SK-N-DZ (cell line): ENCODE measurements around the gene NFASC.

Experiments
- DNase-seq: peaks from one replicate; pipeline ENCODE4 v3.0.0-alpha.2; 2015; ENCODE audit warnings: low spot score

NFASC gene

DNA sequence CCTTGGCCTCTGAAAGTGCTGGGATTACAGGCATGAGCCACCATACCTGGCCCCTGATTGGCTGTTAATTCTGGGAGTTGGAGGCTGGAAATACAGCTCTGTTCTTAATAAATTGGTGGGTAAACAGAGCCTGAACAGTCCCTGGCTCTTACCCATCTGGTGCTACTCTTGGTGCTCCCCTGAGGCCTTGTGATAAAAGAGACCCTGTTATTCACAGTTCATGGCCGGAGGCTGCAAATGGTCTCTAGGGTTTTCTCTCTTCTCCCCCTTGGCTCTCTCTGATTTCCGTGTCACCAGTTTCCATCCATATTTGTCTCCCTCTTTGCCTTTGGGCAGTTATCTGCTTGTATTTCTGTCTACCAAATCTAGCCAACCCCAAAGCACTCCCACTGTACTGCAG lies 17.2 kb downstream of the NFASC start:
- no peak for DNase-seq

DNA sequence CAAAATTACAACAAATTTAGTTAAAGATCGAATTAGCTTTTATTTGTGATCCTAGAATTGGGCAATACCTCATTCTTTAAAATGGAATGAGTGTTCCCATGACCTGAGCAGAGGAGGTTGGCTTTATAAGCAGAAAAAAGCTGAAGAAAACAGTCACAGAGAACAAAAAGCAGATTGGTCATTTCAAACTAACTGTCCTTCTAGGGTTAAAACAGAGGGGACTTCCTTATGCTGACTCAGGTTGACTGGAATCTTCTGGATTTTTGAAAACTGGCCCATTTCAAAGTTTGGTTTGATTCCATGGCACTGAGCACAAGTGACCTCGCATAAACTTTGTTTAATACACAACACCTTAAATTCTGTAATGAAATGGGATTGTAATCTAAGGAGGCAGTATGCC lies 17.6 kb downstream of the NFASC start:
- no peak for DNase-seq

DNA sequence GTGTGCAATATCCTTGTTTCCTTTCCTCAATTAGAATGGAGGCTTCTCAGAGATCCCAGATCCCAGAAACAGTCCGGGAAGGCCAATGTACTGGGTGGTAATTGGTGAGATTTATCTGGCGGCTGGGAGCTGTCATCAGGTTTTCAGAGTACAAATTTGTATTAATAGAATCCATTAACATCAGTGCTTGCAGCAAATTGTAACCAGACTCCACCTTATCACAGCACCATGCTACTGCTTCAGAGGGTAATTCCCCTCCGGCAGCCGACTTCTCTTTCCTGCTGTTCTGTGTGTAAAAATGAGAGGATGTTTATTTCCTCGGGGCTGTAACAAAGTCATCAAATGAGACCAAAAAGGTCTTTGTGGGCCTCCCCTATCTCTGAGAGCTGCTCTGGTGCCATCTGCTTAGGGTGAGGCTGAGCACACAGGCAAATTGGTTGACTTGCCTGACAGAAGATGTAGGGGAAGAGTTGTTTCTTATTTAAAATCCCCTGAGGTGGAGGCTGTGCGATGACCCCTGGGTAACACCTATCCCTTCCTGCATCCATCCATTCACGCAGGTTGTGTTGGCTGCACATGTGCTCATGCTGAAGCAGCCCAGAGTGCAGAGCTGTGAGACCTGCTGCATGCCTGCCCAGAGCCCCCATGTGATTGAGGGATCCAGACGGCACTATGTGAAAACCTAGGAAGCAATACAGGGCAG lies 19.2 kb downstream of the NFASC start:
- DNase-seq: peak; percentile 83

DNA sequence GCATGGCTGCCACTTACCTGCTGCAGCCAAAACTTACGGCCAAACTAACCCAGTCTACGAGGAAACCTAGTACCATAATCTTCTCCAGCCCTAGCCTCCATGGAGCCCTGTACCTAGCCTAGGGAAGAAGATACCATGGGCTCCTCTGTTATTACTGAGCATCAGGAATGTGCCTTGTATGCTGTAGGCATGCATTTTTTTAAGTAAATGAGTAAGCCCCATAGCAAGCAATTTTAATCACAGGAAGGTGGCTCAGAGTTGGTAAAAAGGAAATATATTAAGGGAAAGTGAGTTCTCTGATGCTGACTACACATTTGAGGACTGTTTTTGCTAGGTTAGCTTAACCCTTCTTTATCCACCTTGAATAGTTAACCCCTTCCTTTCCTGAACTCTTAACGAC lies 21.2 kb downstream of the NFASC start:
- DNase-seq: no peak

DNA sequence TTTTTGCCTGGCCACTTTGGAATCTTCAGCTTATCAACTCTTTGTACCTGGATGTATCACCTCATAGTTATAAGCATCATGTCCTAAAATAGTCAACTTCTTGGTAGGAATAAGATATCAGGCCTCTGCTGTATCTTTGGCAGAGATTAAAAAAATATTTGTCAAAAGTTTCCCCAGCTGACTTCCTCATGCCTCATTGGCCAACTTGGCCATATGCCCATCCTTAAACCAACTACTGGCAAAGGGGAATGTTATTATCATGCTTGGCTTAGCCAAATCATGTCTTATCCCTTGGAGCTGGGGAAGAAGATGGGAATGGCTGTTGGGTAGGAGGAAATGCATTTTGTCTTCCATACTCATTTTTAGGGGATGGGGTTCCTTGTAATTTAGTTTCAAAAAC lies 23.4 kb downstream of the NFASC start:
- no peak for DNase-seq

DNA sequence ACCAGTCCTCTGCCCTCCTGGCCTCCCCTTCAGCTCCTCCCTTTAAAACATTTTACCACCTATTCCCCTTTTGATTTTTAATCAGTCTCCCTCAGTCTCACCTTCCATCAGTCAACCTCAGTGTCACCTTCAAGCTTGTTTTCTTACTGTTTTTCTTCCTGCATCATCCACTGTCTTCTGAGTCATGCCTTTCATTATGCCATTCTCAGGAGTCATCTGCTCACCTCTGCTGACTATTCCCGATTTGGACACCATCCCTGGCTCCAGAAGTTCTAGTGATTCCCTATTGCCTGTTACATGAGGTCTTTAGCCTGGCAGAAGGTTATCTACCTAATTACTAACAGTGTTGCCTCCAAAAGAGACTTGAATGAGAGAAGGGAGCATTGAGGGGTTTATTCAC lies 23.9 kb downstream of the NFASC start:
- no peak for DNase-seq

DNA sequence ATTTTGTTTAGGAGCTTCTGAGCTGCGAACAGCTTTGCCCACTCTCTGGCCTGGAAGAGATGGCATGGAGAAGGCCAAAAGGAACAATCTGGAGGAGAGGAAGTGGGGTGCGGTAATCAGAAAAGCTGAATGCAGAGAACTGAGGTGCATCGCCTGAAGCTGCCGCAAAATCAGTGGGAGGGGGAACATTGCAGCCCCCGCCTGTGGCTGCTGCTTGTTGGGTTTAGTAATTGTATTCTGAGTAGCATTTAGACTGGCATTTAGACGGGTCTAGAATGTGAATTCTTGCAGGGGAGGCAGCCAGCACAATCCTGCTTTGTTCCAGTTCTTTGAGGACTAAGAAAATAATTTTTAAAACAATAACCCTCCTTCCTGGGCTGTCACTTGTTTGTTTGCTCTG lies 25.4 kb downstream of the NFASC start:
- DNase-seq: no peak

DNA sequence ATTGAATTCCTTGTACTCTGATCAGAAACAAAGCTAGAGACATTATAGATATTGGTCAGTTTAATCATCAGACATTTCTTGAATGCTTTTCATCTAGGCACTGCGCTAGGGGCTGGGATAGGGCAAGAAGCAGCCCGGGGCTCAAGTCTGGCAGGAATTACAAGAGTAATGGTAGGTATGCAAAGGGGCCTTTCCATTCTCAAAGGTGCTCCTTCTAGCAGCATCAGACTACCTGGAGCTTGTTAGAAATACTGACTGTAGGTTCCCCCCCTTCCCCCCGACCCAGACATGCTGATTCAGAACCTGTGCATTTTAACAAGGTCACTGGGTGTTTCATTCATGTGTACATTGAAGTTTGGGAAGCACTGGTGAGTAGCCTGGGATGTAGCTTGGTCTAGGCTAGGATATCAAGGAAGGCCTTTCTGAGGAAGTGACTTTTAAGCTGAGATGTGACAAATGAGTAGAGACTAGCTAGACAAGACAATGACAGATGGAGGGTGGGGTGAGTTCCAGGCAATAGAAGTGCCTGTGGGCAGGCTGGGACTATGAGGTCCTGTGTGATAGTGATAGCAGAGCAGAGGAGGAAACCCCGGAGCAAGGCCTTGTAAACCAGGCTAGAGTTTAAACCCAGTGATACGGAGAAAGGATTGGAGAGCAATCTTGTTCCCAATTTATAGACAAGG lies 26.3 kb downstream of the NFASC start:
- DNase-seq: no peak

DNA sequence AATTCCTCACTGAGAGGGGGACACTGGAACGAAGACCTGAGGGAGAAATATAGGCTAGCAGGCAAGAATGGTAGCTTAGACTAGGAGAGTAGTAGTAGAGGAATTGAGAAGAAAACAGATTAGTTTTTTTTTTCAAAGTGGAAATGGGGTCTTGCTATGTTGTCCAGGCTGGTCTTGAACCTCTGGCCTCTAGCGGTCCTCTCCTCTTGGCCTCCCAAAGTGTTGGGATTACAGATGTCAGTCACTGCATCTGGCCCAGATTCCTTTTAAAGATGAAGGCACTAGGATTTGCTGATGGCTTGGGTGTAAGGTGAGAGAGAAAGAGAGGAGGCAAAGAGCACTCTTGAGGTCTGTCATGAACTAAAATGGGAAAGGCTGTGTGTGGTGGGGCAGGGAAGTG lies 30.1 kb downstream of the NFASC start:
- no peak for DNase-seq

DNA sequence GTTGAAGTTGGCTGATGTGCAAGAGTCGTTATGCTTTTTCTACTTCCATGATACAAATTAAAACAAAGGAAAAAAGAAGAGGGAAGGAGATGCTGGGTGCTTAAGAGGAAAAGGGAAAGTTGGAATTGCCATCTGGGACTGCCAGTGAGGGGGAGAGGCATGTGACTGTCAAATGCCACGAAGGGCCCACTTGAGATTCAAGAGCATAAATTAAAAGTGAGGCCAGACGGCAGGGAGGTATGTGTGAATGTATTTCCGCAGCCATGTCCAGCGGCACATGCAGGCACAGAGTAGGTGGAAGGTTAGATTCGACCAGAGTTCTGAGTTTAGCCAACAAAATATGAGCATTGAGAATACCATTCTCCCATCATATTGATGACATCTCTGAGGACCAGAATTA lies 32.0 kb downstream of the NFASC start:
- DNase-seq: no peak

DNA sequence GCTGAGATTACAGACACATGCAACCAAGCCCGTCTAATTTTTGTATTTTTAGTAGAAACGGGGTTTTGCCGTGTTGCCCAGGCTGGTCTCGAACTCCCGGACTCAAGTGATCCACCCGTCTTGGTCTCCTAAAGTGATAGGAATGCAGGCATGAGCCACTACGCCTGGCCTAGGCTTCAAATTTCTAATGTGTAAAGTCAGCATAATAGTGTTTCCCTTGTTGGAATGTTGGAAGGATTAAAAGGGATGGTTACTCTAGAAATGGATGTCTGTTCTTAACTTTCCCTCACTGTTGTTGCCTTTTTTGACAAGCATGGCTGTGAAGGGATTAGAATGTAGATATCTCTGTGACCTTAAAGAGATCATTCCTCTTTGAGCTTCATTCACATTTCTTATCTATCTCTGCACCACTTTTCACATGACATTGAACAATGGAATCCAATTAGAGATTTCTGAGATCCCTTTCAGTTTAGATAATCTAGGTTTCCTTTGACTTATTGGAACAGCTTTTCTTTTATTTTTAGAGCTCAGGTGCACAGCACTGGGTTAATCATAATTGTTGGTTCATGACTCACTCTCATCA lies 33.7 kb downstream of the NFASC start:
- DNase-seq: no peak

DNA sequence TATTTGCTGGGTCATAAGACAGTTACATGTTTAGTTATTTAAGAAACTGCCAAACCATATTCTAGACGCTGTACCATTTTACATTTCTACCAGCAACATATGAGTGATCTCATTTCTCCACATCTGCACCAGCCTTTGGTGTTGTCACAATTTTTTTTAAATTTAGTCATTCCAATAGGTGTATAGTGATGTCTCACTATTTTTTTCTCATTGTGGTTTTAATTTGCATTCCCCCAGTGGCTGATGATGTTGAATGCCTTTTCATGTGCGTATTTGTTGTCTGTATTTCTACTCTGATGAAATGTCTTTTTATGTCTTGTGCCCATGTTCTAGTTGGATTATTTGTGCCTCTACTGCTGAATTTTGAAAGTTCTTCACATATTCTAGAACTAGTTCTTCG lies 38.4 kb downstream of the NFASC start:
- DNase-seq: no peak

DNA sequence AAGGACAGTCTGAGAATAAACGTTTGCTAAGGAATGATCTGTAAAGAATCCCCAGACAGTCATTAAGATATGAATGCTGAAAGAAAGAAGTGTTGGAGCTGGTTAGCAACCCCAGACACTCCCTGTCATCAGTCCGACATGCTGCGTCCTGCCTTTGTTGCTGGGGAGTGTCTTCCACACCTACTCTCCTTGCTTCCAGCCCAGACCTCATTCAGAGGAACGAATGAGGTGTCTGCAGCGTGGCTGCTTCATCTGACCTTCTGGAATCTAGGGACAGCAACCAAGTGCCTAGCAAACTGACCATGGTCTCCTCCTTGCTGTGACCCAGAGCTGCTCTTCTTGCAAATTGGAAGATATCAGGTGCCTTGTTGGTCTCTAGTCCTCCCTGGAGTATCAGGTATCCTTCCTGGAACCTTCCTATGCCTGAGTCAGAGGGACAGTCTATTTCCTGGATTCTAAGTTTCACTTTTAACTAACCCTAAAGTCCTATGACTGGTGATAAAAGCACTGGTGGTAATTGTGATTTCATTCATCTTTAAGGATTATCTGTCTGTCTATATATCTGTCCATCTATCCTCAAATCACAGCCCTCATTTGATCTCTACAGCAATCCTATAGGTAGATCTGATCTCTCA lies 45.3 kb downstream of the NFASC start:
- DNase-seq: no peak

DNA sequence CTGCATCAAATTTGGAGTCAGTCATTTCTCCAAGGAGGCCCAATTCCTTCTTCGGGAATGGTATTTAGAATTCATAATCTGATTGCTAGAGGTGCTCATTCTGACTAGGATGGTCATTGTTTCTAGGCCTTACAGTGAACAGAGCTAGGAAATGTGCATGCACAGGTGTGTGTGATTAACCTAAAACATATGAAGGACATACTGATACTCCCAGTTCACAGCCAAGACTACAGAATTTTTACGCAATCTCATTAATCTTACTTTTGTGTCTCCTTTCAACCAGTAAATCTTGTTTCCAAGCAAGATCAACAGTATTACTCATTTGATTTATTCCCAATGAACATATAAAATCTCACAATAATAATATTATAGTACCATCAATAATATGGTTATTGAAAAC lies 47.1 kb downstream of the NFASC start:
- DNase-seq: no peak

DNA sequence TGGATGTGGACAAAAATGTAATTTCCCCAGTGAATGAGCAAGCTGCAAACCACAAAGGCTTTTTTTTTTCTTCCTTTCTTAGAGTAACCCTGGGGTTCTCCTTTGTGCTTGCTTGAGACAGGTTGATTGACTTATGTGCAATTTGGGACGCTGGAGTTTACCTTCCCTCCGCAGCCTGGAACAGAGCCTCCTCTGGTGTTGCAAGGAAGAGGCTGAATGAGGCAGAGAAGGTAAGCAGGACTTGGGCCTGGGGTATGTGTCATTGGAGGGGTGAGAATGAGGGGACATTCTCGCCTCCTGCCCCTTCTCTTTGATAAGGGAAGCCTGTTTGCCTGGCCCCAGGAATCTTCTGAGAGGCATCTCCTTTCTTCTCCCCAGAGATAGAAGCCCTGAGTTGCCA lies 49.8 kb downstream of the NFASC start:
- DNase-seq: no peak

DNA sequence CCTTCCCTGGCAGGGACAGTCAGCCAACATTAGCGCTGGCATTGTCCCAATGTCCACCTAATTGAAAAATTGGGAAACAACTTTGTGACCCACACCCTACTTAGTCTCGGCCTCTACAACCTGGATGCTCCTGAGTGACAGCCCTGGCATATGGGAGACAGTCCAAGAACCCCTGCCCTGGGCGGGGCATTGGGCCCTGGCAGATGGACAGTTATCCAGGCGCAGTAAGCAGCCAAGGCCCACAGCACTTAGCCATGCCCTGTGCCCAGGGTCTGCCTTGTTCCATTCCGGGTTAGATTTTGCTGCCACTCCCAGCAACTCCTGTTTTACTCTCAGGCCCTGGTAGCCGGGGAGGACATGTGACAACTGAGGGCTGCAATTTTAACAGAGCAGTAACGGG lies 50.3 kb downstream of the NFASC start:
- DNase-seq: no peak

DNA sequence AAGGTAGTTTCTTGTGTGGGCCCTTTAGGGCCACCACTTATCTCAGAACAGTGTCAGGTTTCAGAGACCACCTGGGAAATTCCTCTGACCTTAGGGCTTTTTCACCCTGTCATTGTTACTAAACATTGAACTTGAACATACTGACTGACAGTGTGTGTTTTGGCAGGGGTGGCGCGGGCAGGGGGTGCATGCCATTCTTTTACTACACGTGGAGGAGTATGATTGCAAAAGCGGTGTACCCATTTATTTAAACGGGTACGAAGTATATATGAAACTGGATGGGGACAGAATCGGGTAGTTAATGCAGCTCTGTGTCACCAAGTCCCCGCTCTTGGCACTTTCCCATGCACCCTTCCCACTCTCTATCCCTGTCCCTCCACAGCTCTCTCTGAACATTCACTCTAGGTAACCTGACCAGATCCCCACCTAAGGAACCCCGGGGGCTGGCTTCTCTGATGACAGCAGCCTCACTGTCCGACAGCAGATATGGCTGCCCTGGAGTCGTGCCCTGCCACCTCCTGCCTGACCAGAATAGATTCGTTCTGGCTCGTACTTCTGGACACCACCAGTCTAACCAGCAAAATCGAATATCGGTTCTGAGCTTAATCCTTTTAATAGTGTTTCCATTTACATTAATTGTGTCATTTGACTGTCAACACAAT lies 51.3 kb downstream of the NFASC start:
- no peak for DNase-seq

DNA sequence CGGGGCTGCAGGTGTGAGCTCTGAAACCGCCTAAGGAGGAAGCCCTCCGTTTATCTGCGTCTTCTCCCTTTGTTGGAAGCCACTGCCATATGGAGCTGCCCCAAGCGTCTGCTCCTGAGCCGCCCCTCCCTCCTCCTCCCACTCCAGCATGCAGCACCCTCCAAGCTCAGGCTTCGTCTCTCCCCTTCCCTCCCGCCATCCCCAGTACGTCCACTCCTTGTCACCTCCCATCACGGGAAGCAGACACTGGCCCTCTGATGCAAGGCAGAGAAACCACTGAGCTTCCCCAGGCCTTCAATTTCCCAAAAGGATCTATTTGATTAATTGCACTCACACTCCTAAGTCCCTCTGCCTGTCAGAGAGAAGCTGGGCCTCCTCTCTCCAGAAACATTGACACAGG lies 52.5 kb downstream of the NFASC start:
- DNase-seq: no peak

DNA sequence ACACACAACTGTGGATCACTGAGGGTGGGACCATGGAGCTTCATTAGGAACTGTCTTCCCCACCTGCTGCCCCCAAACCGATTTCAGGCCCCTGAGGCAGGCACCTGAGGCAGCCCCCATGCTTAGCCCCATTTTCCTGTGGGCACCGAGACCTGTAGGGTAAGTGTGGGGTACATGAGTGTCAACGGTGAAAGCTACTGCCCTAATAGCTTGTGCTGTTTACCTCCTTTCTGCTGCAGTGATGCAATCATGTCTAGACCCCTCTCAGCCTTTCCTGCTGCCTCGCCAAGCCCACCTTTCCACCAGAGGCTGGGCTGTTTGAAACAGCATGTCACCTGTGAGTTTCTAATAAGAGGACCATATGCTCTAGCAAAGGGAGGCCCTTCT lies 53.0 kb downstream of the NFASC start:
- DNase-seq: no peak

DNA sequence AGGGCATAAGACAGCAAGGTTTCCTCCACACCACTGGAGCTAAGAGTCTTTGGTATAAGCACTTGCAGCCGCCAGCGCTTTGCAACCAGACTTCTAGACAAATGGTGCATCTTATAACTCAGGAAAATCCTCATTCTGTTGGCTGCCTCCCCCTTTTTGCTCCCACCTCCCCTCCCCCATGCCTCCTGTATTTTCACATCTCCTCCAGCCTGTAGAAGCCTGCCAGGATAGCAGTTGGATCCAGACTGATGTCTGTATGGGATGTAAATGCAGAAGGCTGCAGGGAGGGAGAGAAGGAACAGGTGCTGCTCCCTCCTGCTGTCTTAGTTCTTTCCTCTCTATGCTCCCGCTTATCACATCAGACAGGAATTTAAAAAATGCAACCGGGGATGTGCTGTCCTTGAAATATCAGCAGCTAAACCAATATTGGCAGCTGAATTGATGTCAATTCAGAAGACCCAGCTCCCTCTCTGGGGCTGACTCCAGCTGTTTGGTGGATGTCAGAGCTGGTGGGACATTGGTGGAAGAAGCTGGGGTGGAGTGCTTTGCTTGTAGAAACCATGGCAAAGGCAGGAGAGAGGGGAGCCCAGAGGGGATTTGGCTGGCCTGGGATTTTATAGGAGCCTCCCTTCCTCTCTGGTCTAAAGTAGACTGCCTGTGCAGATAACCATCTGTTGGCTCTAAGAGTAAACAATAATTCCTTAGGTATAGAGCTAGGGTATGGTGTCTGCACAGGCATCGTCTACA lies 53.5 kb downstream of the NFASC start:
- DNase-seq: no peak

DNA sequence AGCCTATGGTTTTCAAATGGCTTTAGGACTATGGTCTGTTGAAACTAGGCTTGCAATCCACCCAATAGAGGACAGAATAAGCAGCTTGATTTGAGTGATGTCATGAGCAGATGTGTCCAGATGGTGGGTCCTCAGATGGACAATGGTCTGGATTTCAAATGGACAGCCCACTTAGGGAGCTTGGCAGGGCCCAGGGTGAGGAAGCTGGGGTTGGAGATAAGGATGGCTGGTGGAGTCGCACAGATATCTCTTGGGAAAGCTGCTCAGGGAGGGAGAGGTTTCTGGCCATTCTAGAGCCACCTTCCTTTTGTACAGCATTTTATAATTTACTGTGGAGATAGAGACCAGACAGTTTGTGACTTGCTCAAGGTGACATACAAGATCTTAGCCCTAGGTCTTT lies 55.0 kb downstream of the NFASC start:
- no peak for DNase-seq
